GM15510 (cell line): Measurements from ENCODE around the gene WDR5.

Experiments used
- POLR2A ChIP-seq: IDR thresholded peaks from 3 replicates; pipeline ENCODE4 v1.6.1; 2011; ENCODE audit warnings: borderline replicate concordance; ENCODE audit not compliant: insufficient read length; ENCODE audit errors: extremely low read depth

WDR5 gene

DNA sequence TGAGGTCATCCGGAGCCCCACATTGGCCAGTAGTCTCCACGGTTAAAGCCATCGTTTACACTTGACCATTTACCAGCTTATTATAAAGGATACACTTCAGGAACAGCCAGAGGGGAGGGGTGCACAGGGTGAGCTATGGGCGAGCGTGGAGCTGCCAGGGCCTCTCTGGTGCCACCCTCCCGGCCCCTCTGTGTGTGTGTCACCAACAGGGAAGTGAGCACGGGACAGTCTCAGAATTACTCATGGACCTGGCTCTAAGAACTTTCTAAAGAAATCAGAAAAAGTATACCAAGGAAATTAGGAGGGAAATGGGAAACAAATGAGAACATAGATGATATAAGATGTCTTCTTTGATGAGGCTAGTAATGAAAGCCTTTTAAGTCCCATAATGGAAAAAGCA, 13.5 kb downstream of the WDR5 start:
- no peak for TF ChIP-seq POLR2A

DNA sequence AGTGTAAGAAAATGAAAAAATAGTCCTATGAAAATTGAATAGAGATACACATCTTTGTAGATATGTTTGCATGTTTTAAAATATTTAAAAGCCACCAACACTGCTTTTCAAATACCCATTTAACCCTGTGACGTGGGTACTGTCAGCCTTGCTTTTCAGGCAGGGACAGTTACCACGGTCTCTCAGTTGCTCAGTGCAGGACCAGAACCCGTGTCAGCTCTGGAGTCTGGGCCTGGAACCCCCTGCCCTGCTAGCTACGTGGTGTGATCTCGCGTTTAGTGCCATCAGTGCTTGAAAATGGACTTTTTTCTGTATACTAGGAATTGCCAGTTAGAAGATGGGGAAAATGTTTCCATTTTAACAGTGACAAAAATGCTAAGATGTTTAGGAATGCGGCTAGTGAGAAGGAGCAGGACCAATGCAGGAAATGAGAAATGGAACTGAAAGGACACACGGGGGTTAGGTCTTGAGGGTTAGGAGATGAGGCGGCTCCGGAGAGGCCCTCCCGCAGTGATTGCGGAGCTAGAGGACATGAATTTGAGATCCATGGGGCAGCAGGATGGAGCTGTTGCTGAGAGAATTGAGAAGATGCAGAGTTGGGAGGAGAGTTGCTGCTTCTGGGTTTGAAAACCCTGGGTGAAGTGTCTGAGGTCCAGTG, 14.8 kb downstream of the WDR5 start:
- TF ChIP-seq POLR2A: no peak

DNA sequence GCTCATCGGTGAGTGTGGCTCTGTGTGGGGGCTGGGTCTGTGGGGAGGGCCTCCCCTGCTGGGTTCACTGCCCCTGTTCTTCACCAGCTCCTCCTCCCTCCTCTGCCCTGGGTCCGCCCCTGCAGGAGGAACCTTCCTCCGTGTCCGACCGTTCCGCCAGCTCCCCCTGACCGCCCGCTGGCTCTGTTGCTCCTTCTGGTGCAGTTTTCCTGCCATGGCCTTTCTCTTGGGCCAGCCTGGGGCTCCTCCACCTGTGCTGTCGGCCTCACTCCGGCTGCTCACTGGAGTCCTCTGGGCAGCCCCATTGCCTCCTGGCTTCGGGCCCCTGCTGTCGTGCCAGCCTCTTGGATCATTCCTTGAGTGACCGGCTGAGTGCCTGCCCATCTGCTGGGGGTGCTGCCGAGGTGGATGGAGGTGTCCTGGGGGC, 16.2 kb downstream of the WDR5 start:
- no peak for TF ChIP-seq POLR2A

DNA sequence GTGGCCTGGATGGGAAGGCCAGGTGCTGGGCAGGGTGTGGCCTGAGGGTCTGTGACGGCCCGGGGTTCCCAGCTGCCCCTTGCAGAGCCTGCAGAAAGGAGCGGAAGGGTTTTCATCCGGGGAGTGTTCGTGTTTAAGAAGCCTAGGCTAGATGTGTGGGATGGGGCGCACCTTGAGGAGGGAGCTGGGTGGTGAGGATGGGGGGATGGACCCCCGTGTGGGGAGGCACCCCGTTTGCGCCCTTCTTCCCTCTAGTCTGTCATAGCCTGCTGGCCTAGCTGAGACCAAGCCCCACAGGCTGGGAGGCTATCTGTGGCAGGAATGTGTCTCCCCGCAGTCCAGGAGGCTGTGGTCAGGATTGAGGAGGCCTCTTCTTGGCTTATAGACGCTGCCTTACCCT, 16.6 kb downstream of the WDR5 start:
- no peak for TF ChIP-seq POLR2A

DNA sequence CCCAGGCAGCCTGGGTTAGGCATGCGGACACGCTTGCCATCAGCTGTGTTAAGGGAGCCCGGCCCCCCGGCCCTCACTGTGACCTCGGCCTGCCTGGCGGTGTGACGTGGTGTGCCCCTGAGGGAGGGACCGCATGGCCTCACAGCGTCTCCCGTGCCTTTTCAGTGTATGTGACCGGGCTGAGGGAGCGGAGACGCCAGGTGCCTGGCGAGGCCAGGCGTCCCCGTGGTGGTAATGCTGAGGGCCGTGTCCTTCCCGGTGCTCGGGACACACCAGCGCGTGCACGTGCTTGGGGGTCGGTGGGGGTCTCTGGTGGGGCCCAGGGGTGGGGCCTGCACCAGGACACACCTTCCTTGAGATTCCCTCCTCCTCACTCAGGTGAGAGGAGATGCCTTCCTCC, 17.6 kb downstream of the WDR5 start:
- no peak for TF ChIP-seq POLR2A

DNA sequence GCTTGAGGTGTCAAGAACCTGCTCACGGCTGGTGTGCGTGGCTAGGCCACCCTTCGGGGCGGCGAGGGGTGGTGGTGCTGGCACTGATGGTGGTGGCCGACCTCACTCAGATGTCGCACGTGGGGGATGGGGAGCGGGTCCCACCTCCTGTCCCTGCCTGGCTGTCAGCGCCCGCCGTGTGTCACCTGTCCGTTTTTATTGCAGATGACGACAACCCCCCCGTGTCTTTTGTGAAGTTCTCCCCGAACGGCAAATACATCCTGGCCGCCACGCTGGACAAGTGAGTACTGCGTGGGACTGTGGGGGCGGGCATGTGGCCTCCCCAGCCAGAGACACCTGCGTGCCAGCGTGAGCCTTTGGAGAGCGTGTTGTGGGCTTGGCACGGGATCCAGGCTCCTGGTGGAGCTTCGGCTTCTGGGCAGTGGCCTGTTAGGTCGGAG, 18.4 kb downstream of the WDR5 start:
- TF ChIP-seq POLR2A: no peak

DNA sequence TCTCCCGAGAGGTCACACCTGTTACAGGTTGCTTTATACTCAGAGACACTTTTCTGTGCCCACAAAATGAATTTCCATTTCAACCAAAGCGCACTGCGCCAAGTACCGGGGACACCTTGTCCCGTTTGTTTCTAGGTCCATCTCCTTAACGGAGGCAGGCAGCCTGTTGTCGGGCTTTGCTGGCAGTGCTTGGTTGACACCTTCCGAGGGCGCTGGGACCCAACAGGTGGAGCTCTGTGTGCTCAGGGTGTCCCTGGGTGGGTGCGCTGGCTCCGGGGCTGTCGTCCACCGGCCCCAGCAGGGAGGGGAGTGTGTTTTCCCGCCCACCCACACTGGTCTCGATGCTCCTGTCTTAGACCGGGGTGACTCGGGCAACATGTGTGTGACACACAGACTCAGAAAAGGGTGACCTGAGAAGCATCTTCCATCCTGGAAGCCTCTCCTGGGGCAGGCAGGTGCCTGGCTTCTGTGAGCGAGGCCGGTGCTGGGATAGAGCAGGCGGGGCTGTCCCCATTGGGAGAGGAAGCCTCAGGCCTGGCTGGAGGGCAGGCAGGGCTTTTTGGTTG, 20.0 kb downstream of the WDR5 start:
- TF ChIP-seq POLR2A: no peak

DNA sequence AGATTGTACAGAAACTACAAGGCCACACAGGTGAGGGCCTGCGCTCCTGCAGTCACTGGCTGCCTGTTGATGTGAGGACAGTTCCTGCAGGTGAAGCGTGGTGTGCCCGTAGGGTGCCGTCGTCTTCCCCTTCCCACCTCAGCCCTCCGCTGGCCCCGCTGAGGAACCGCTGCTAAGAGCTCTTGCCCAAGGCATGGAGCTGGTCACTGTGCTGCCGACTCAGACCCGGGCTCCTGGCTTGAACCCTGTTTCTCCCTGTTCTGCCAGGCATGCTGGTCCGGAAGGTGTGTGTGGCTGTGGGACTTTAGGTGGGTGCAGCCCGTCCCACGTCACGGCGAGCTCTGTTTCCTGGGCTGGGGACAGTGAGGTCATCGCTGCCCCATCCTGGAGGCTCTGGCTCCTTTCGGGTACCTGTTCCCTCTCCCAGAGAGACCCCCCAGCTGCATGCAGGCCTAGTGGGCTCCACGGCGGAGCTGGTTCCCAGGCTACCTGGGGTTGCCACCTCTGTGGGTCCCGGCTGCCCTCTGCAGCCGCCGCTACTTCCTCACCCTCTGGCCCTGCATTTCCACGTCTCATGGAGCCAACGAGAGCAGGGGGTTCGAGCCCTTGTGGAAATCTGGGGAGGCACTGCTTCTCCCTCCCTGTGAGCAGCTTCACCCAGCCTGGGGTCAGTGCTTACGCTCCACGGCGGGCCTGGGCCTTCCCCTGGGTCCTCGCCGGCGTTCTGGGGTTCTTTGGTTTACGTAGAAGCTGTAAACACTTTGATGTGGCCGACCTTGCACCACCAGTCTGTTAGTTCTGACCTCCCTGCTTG, 20.9 kb downstream of the WDR5 start:
- no peak for TF ChIP-seq POLR2A

DNA sequence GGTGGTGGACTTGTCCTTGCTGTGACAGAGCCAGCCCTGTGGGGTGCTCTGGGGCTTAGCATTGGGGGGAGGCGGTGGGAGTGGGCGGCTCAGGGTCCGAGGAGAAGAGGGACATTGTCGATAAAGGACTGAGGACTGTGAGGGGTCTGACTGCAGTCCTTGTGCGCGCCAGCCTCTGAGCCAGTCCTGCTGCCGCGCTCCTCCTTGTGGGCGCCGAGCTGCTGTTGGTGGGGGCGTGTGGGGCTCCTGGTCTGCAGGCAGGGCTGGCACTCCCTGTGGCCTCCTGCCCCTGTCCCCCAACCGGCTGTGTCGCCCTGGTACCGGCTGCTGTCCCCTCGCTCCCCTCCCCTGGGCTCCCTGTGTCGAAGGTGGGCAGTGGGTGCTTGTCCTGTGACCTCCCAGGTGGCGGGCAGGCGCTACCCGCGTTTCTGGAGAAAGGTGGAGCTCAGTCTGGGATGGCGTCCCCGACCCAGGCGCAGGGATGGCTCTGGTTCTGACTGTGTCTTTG, 21.6 kb downstream of the WDR5 start:
- TF ChIP-seq POLR2A: no peak

DNA sequence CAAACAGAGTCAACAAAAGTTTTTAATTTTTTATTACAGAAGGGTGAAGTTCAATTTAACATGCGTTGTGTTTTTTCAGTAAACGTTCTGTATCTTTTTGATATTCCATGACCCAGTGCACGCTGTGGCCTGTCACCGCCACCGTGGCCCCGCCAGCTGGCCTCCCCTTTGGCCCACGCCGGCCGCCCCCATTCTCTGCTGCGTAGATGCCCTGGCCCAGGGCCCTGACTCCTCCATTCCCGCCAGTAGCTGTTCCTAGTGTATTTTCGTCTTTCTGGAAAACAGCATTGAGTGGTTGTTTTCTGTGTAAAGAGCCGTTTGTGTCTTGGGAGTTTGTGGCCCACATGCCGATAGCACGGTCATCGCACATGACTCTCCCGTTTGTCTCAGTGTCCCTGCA, 22.4 kb downstream of the WDR5 start:
- TF ChIP-seq POLR2A: no peak

DNA sequence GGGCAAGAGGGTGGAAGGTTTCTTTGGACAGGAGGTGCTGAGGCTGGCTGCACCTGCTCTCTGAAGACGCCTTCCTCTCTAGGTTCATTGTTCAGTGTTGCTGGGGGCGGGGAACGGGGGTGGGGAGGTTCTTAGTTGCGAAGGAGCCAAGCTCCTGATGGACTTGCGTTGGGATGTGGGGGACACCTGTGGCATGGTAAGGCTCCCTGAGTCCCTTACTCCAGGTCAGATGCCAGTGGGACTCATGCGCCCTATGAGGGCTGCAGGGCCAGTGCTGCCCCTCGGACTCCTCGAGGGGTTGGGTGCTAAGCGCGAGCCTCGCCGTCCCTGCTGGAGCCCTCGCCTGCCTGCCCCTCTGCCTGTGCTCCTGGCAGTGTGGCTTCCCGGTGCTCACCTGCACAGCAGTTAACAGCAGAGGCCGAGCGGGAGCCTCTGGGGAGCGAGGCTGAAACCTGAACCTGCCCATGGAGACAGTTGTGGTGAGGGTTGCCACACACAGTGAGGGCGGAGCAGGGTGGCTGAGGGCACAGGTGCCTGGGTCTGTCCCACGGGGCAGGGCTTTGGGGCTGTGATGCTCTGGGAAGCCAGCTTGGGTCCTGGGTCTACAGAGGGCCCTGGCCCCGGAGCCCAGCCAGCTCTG, 23.0 kb downstream of the WDR5 start:
- no peak for TF ChIP-seq POLR2A

DNA sequence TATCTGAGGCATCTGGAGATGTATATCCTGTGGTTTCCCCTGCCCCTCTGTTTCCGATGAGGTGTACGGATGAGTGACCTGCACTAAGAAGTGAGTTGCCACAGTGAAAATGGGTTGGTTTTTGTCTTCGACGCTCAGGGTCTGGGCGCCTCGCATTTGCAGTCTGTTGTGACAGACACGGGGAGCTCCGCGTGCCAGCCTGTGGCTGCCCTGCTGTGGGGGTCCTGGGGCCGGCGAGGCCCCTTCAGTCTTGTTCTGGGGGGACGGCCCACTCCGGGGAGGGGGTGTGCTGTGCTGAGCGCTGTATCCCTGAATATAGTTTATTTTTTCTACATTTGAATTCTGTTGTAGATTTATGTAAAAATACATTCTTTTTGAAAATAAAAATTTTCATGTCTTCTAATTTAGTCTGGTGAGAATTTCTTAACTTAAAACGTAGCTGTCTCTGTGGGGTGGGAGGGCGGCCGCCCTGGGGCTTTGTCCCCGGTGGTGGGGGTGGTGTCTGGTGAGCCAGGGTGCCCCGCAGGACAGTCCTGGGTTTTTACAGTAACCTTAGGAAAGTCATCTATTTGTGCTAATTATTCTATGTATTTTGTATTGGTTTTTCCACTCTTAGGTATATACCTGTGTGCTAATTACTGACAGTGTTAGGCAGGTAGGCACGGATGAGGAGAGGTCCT, 23.8 kb downstream of the WDR5 start:
- TF ChIP-seq POLR2A: no peak

DNA sequence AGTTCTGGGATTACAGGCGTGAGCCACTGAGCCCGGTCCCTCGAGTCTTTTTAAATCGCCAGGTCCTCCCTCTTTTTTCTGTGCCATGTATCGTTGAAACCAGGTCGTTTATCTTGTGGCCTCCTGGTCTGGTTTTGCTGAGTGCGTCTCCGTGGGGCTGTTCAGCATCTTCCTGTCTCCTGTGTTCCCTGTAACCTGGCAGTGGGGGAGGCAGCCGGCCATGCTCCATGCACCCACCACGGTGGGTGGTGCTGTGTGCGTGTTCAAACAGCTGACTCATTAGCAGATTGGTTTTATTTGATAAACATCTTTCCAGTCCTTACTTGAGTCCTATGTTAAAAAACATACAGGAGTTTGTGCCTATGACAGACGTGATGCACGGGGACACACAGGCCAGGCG, 25.8 kb downstream of the WDR5 start:
- TF ChIP-seq POLR2A: no peak

DNA sequence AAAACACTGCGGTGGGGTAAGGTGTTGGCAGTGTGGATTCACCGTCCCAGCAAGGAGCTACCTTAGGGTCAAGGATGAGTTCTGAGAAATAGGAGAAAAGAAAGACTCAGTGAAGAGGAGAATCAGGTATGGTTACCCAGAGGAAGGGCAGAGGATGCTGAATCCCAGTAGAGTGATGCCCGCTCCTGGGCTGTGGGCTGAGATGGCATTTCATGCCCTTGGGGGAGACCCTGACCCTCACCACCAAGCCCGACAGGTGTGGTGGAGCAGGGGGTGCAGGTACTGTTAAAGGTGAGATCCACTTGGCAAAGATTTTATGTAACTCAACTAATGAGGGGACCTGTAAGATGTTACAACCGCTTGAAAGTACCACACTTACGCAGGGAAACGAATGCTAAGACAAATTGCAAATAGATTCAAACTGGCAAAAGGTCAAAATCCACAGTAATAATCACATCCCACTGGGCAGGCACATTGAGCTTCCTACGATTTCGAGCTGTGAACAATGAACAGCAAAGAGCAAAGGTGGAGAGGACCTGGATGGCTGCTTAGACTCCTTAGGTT, 26.4 kb downstream of the WDR5 start:
- TF ChIP-seq POLR2A: no peak

DNA sequence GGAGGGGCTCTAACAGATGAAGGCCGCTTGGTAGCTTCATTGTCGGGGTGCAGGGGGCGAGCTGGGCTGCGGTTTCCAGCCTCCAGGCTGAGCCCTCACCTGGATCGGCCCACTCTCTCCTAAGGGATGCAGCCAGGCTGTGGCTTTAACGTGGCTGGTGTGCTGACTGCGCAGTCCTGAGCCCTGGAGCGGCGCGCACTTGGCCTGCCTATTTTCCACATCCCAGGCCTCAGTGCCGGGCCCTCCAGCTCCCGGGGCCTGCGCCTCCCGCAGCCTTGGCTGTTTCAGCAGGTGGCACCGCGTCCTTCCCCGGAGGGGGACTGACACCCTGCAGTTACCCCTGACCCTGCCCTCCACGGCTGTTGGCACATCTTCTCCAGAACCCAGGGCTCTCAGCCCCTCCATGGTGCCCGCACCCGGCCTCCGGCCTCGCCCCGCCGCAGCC, 27.1 kb downstream of the WDR5 start:
- TF ChIP-seq POLR2A: no peak
